NCI-H1694 treated with DMSO at 0.1 percent for 48 hours (cell line): ENCODE data around the gene SLC35D1.
"Not testable (repeated sequence)": the region's sequence is repeated elsewhere in the genome, so short reads cannot be mapped to it uniquely, and the experiment has no call there.

Experiments
- DNase-seq: peaks from one replicate; lab custom pipeline; 2025; lab: John Stamatoyannopoulos, UW

Gene SLC35D1

DNA sequence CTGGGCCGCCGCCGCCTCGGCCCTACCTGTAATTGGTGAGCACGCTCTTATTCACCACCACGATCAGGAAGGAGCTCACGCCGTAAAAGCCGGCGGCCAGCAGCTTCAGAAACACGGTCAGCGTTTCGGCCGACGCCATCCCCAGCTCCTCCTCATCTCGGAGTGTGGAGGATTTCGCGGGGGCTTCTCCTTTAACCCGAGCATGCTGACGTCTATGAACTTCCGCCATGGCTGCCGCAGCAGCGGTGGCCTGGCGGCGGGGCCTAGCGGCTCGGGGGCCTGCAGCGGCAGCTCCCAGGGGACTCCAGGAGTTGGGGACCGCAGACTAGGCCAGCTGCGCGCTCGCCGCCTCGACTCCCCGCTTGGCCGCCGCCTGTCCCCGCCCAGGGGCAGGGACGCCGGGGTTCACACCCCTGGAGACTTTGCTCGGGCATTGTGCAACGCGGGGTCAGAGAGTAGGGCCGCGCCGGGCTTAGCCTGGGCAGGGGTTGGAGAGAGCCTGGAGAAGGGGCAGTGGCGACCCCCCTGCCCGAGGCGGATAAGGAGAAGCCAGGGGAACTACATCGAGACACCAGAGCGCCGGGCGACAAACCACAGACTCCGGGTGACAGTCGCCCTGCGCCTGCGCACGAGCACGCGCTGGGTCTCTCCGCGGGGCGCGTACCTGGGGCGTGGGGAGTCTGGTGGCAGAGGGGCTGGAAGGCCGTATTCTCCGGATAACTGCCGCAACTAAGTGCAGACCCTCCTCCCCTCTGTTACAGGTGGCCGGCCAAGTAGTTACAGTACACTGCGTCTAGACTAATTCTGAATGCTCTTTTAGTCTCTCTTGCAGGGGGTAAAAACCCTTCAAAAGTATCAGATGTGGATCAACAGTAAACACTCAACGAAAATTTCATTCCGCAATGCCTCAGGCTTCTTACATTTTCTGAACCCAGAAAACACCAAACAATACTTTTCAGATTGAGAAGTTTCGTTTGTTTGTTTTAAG lies at the start of gene SLC35D1:
SLC35D1 (minus strand) TSS at position 364 of the 988 bp plus-strand sequence; CDS start at position 229, 135 bp downstream.
- peak; percentile 74 for DNase-seq

DNA sequence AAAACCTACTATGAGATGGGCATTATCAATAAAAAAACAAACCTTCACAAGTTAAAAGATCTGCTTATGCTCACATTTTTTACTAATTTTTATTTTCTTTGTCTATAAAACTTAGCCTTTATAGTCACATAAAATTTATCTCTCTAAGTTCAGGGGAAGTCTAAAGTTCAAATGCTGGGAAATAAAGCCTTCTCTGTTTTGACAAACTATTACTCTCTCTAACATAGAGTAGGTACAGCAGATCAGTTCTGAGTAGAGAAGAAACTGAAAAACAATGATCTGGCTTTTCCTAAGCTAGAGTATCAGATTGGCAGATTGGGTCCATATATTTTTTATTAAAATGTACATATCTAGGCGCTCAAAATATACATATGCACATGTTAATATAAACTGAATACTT lies 49.6 kb upstream of the SLC35D1 start:
- no peak for DNase-seq

DNA sequence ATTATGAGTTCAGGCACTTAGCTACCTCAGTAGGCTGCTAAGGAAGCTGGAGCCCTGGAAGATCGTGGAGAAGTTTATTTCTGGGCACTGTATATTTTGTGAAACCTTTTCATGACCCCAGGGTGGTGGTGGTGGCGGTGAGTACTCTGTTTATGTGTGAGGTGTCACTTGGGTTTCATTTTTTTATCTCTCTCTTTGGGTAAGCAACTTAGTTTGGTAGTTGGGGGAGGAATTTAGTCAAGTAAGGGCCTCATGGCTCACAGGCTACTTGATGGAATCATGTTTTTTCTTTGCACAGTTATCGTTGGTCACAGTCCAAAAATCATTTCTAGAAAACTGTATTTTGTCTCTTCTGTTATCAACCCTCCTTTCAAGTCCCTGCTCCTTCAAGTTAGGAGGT lies 46.9 kb upstream of the SLC35D1 start:
- DNase-seq, result no peak

DNA sequence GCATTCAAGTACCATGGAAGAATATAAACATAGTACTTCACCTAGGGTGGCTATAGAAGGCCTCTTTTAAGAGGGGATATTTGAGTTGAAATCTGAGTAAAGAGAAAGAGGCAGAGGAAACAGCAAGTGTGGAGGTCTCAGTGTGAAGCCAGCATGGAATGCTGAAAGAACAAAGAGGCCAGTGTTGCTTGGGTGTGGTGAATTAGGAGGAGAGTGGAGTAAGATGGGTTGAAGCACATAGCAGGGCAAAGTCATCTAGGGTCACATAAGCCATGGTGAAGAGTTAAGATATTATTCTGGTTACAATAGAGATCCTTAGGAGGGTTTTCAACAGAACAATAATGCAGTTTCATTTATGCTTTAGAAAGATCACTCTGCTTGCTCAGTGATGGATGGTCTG lies 43.4 kb upstream of the SLC35D1 start:
- DNase-seq, result no peak

DNA sequence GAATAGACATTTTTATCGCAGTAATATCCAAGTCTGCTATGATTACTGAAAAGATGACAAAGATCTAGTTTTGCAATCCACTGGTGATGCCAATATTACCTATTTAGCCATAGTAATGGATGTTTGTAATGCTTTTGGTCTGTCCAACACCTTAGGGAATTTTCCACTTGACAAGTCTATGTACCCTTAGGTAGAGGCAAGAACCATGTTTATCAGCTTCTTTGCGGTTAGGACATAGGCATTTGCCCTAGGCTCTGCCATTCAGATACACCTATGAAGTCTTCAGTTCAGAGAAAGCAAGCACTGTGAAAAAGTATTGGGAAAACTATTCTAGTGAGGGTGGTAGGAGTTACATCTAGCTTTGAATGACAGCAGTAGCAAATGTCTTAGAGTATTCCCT lies 40.2 kb upstream of the SLC35D1 start:
- DNase-seq, result no peak

DNA sequence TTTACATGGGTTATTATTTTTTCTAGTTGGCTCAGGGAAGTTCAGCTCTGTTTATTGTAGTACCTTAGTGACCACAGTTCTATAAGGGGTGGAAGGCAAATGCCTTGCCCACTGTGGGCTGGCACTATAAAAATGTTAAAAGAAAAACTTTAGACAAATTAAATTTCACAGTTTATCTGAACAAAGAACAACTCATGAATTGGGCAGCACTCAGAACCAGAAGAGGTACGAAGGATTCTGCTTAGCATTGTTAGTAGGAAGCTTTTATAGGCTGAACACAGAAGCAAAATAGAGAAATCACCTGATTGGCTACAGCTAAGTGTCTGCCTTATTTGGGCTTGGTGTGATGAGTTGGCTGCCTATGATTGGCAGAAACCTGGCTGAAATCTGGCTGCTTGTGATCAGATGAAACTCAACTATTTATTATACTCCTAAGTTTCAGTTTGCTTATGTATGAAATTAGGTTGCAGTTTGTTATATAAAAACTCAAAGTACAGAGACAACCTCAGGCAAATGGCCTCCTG lies 35.8 kb upstream of the SLC35D1 start:
- no peak for DNase-seq

DNA sequence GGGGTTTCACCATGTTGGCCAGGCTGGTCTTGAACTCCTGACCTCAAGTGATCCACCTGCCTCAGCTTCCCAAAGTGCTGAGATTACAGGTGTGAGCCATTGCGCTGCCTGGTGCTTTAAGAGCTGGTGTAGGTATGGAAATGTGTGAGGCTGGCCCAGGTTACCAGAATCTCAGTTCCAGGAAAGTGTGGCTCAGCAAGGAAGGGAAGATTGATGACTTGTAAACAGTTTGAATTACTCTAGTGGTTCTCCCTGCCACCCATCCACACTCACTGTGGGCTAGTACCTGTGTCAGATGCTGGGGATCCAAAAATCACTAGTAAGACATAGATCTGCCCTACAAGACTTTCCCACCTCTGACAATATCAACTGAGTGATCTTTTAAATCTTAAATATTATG lies 34.5 kb upstream of the SLC35D1 start:
- DNase-seq, result no peak

DNA sequence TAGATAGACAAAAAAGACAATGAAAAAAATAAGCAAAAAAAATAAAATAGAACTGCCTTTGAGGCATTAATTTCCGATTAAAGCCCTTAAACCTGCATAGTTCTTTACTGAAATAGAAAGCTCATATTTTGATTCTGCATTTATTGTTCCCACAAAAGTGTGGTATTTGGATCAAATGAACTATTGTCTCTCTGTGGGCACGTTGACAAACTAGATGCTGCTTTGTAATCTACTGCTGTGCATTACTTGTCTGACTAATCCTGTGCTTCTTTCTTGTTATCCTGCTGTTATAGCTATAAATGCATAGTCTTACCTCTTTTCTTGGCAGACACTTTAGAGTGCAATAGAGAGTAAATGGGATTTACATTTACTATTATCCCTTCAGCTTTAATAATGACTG lies 31.4 kb upstream of the SLC35D1 start:
- DNase-seq, result no peak

DNA sequence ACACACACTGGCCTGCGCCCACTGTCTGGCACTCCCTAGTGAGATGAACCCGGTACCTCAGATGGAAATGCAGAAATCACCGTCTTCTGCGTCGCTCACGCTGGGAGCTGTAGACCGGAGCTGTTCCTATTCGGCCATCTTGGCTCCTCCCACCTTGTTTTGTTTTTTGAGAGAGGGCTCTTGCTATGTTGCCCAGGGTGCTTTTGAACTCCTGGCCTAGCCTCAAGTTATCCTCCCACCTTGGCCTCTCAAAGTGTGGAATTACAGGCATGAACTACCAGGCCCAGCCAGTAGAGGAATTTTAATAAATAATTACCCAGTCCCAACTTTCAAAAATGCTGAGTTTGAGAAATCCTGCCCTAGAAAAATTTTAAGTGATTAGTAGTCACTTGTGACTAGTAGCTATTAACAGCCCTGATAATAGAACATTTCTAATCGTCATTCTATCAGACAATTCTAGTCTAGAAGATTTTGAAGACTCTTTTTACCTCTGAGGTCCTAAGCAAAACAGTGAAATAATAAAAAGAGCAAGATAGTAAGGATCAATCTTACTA lies 30.9 kb upstream of the SLC35D1 start:
- no peak for DNase-seq

DNA sequence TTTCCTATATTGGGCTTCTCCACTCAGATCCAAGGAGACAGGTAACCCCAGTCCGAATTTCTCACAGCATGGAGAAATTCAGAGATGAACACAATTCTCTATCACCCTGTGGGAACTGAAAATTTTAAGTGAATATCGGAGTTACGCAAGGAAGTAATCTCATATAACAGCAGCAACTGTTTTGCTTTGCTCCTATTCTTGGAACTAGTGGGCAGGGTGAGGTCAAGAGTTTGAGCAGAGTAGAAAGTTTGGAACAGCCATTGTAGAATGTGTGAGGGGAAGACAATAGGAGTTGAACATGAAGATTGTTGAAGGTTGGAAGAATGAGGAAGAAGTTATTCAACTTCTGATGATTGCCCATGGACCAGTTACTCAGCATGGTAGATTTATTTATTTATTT lies 24.3 kb upstream of the SLC35D1 start:
- DNase-seq, result no peak

DNA sequence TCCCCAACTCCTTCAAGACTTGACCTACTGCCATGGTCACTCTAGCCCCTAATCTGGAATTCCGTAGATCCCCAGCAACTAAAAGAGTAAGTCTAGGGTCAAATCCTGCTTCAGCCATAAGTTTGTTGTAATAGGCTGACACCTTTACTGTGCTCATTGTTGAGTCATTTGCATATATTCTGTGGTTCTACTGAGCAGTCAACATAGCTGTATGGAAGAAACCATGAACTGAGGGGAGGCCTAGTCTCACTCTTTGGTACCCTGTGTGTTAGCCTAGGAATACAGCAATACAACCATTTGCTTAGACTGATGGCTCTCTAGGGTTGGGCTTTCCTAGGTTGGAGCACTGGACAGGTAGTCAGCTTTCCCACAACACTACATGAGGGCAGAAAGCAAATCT lies 23.6 kb upstream of the SLC35D1 start:
- no peak for DNase-seq

DNA sequence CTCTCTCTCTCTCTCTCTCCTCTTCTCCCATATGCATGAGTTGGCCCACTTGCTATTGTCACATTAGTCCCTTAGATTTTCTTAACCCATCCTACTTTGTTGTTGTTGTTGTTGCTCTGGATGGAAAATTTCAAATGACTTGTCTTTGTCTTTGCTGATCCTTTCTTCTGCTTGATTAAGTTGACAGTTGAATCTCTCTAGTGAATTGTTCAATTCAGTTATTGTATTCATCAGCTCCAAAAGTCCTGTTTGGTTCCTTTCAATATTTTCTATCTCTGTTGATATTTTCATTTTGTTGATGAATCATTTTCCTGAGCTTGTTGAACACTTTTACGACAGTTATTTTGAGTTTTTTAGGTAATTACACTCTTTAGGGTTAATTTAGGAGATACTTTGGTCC lies 18.8 kb upstream of the SLC35D1 start:
- no peak for DNase-seq

DNA sequence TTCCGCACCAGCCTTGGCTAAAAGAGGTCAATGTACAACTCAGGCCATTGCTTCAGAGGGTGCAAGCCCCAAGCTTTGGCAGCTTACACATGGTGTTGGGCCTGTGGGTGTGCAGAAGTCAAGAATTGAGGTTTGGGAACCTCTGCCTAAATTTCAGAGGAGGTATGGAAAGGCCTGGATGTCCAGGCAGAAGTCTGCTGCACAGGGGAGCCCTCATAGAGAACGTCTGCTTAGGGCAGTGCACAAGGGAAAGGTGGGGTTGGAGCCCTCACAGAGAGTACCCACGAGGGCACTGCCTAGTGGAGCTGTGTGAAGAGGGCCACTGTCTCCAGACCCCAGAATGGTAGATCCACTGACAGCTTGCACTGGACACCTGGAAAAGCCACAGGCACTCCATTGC lies 13.7 kb upstream of the SLC35D1 start:
- not testable (repeated sequence) for DNase-seq

DNA sequence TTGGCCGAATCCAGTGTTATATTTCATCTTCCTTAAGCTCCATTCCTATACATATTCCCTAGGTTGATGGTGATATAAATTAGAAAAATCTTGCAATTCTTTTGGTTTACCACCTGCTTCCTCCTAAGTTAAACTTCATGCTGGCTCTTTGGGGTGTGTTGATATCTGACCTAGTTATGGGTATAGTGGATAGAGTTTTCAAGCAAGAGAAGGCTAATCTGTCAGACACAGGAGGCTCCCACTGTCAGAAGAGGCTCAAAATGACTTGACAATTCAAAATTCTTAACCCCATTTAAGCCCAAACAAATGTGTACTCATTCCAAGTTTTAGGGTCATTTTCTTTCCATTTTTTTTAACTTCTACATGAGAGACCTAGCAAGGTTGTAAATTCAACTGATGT lies 8.5 kb upstream of the SLC35D1 start:
- no peak for DNase-seq

DNA sequence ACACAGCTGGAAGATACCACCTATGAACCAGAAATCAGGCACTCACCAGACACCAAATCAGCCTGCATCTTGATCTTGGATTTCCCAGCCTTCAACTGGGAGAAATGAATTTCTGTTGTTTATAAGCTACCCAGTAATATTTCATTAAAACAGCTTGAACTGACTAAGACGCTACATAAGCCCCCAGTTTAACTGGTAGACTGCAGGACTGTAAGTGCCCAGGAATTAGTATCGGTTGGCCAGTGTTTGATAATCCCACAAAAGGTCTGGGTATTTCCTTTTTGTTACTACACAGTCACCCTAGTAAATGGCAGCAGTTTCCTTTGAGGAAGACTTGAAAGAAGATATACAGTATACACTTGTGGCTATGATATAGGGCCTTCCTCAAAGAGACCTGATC lies 7.3 kb upstream of the SLC35D1 start:
- no peak for DNase-seq

DNA sequence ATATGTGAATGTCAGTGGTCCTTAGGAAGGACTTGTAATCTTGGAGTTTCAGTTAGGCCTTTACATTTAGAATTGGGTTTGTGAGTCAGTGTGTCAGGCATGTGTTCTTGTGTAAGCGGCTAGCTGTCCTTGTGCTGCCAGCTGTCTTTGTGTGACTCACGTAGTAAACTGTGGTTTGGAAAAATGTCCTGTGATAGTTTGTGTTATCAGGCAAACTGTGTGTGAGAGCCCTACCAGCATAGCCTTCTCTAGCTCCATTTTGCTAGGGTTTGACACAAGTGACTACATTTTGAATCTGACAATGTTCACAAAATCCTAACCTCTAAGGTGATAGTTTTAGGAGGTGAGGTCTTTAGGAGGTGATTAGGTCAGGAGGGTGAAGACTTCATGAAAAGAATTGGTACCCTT lies 6.9 kb upstream of the SLC35D1 start:
- no peak for DNase-seq

DNA sequence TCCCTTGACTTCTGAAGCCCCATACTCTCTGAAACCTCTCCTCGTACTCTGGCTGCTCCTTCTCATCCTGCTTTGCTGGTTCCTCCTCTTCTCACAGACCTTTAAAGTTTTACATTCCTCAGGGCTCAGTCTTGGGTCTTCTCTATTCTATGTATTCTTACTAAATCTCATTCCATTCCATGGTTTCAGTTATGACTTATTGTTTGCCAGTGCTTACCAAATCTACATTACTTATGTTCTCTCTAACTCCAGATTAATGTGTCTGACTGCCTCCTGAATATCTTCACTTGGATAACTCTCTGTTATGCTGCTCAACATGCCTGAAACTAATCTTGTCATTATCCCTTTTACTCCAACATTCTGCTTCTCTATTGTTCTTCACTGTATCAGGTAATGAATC lies 5.4 kb upstream of the SLC35D1 start:
- no peak for DNase-seq

DNA sequence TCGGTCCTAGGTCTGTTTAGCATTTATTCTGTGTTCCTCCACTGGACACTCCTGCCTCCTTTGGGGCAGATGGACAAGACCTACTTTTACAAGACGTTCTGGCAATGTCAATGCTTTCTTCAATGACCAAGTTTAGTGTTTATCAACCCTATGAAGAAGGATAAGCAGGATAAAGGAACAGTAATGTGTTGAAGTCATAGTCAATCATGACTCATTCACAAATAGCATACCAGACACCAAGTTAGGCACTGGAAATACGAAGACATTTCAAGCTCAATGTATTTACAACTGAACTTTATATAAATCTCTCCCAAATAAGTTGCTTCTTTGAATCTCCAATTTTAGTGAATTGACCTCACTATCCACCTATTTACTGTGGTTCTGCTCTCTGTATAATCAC lies 4.8 kb upstream of the SLC35D1 start:
- DNase-seq, result no peak

DNA sequence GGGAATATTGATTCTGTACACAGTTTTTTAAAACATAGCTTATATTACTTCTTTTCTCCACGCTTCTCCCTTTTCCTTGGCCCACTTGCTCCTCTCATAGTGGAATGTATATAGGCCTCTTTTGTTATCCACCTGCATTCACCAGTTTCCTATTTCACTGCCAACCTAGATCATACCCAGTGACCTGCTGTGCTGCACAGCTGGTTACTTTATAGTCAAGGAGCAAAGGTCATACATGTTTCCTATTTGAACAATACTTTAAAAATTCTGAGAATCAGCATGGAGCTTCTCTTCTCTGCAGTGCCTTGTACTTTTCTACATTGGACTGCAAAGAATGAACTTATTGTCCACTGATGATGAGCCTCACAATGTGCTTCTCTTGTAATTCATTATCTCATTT lies 4.3 kb upstream of the SLC35D1 start:
- DNase-seq, result no peak

DNA sequence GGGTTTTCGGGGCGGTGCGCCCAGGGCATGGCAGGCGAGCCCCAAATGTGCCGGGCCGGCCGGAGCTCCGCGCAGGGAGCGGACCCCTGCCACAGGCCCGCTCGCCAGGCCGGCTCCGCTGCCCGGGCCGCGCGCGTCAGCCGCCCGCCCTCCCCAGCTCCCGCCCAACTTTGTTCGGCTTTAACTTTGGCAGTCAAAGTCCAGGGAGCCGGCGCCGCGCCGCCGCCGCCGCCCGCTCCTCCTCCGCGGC lies 488 bp downstream of the SLC35D1 start:
- DNase-seq, result no peak

DNA sequence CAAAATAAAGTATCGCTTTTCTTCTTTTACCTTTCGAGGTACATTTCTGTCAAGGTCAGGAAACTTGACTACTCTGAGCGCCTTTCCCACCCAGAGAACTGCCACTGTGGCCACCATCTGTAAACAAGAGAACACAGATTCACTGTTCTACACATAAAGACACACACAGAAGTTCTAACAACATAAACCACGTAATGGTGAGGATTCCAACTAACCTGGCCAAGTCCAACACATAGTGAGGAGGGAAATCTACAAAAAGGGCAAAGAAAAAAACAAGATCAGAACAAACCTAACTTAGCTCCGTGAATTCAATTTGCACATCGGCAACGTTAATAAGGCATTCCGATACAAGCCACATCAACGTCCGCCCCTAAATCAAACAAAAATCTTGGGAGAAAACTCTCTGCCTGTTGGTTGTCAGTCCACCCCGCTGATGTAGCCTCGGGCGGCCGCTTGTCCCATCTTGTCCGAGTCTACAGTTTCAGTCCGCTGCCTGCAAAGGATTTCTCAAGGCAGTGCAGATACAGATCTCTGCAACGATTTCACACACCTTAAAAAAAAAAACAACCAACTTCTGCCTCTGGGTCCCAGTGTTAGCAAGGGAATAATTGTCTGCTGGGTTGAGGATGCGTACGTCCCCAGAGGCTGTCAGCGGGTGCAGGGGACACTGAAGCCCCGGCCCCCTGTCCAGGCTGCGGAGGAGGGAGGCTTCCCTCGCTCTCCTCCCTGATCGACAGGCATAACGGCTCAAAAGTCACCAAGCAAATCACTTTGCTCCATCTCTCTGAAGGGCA lies 1.0 kb downstream of the SLC35D1 start:
- DNase-seq, result no peak

DNA sequence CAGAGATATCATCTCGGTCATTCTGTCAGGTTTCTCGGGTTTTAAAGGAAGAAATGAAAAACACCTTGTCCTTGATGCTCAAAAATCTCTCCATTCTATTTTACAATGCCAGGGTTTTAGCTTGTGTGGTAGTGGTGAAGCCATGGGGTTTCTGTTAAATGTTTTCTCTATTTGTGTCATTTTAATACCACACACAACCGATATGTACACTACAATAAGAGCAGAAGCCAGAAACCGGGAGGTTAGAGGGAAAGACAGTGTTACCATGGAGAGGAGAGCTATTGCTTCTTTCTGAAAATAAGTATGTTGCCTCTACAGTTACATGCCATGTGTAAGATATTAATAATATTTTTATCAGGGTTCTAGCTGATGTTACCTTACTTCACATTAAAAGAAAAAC lies 2.8 kb downstream of the SLC35D1 start:
- DNase-seq, result no peak
